DND-41 (cell line): Measurements from ENCODE around the gene OPHN1.

Experiments
- ATAC-seq: fragments of 200-7000 bp; cut with Tn5 transposase; 3 replicates; pipeline ENCODE4 v1.9.1; 2021; ENCODE audit warnings: low read depth; ENCODE audit not compliant: insufficient read depth
- DNase-seq: peaks from one replicate; pipeline ENCODE4 v3.0.0-alpha.2; 2020
- H2AFZ ChIP-seq: 2 replicates; pipeline ENCODE4 v1.6.0; 2012; ENCODE audit warnings: low read depth, low read length
- H3K27ac ChIP-seq: 2 replicates; pipeline ENCODE4 v1.5.1; 2012; ENCODE audit warnings: low read length, inconsistent platforms
- H3K27me3 ChIP-seq: fragments of 200-600 bp; sonication (generic); 2 replicates; pipeline ENCODE4 v1.6.0; 2012; ENCODE audit warnings: low read length, mild to moderate bottlenecking, inconsistent platforms; ENCODE audit not compliant: insufficient read depth, poor library complexity
- H3K36me3 ChIP-seq: 2 replicates; pipeline ENCODE4 v1.5.1; 2012; ENCODE audit warnings: low read length, inconsistent platforms; ENCODE audit not compliant: insufficient read depth
- H3K4me1 ChIP-seq: 2 replicates; pipeline ENCODE4 v1.5.1; 2012; ENCODE audit warnings: mild to moderate bottlenecking, low read length; ENCODE audit not compliant: insufficient read depth
- H3K4me2 ChIP-seq: 2 replicates; pipeline ENCODE4 v1.6.0; 2012; ENCODE audit warnings: mild to moderate bottlenecking, moderate library complexity, low read length, inconsistent platforms; ENCODE audit not compliant: insufficient read depth
- H3K4me3 ChIP-seq, 2 experiments: fragments of 200-600 bp in 1 of 2; shearing (Covaris generic) in 1 of 2; 2 replicates each; pipeline ENCODE4 v1.5.1; 2012 to 2016; ENCODE audit warnings: inconsistent platforms in 2 of 2, low read length in 2 of 2, mild to moderate bottlenecking in 2 of 2, low read depth in 1 of 2, moderate library complexity in 1 of 2
- H3K79me2 ChIP-seq: 2 replicates; pipeline ENCODE4 v1.6.0; 2012; ENCODE audit warnings: low read length, inconsistent platforms; ENCODE audit not compliant: insufficient read depth
- H3K9ac ChIP-seq: 2 replicates; pipeline ENCODE4 v1.6.0; 2012; ENCODE audit warnings: low read depth, mild to moderate bottlenecking, inconsistent platforms, low read length, moderate library complexity
- H3K9me3 ChIP-seq: 2 replicates; pipeline ENCODE4 v1.5.1; 2012; ENCODE audit warnings: low read length, moderate library complexity, mild to moderate bottlenecking, inconsistent platforms; ENCODE audit not compliant: insufficient read depth, severe bottlenecking
- H4K20me1 ChIP-seq: 2 replicates; pipeline ENCODE4 v1.6.0; 2012; ENCODE audit warnings: low read length; ENCODE audit not compliant: insufficient read depth
- CTCF ChIP-seq: IDR thresholded peaks from 2 replicates; pipeline ENCODE4 v1.5.1; 2012; ENCODE audit warnings: borderline replicate concordance, low read length, moderate library complexity, mild to moderate bottlenecking; ENCODE audit not compliant: poor library complexity, severe bottlenecking; ENCODE audit errors: extremely low read depth
- EZH2 ChIP-seq: IDR thresholded peaks from 3 replicates; pipeline ENCODE4 v1.6.1; 2012; ENCODE audit warnings: borderline replicate concordance, low read depth, mild to moderate bottlenecking, moderate library complexity, low read length, inconsistent platforms; ENCODE audit not compliant: severe bottlenecking

The OPHN1 gene

GRCh38 chrX:68133181-68133580 is 300.1 kb downstream of the OPHN1 start:
- ATAC-seq = no peak
- H3K27me3 ChIP-seq = no peaks in the 10 kb centered on the region
- no peaks in the 10 kb centered on the region for H3K79me2 ChIP-seq
- H3K27ac ChIP-seq = no peak overlapping the region
- no peak overlapping the region for H3K9ac ChIP-seq
- DNase-seq = no peak
- H3K9me3 ChIP-seq = no peaks in the 10 kb centered on the region
- H3K4me2 ChIP-seq = no peak overlapping the region
- H2AFZ ChIP-seq = no peak overlapping the region
- no peak overlapping the region for H3K4me3 ChIP-seq
- TF ChIP-seq CTCF = no peak
- TF ChIP-seq EZH2 = no peak
- no peaks in the 10 kb centered on the region for H3K36me3 ChIP-seq
- no peaks in the 10 kb centered on the region for H4K20me1 ChIP-seq
- no peaks in the 10 kb centered on the region for H3K4me1 ChIP-seq

DNA sequence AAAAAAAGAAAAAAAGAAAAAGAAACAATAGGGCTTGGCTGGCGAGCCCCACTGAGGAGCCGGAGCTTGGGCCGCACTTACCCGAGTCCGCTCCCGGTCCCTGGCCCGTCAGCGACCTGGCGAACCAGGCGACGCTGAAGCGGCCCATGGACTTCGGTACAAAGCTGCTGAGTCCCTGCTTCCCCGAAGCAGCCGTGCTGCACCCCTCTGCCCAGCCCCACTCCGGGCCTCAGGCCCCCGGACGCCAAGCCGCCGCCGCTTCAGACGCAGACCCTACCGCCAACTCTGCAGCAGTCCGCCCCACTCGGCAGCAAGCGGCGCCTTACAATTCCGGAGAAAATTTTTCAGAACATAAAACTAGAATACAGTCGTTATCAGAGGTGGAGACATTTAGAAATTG is 300.5 kb downstream of the OPHN1 start:
- no peak for ATAC-seq

GRCh38 chrX:68121835-68122234 is 311.5 kb downstream of the OPHN1 start:
- DNase-seq = no peak
- no peaks in the 10 kb centered on the region for H3K79me2 ChIP-seq
- H3K4me2 ChIP-seq = no peak overlapping the region
- H3K9me3 ChIP-seq = no peaks in the 10 kb centered on the region
- ATAC-seq = no peak
- H2AFZ ChIP-seq = no peak overlapping the region
- no peaks in the 10 kb centered on the region for H3K36me3 ChIP-seq
- no peak overlapping the region for H3K27ac ChIP-seq
- no peak overlapping the region for H3K9ac ChIP-seq
- no peaks in the 10 kb centered on the region for H4K20me1 ChIP-seq
- H3K4me1 ChIP-seq = no peaks in the 10 kb centered on the region
- TF ChIP-seq EZH2 (no peak), CTCF (no peak)
- no peaks in the 10 kb centered on the region for H3K27me3 ChIP-seq
- H3K4me3 ChIP-seq = no peak overlapping the region

More for the DNA sequence above, 300.5 kb downstream of the OPHN1 start:
- no peak overlapping the region for H3K27ac ChIP-seq
- no peak overlapping the region for H2AFZ ChIP-seq
- no peaks in the 10 kb centered on the region for H3K36me3 ChIP-seq
- H3K9ac ChIP-seq = no peak overlapping the region
- no peak overlapping the region for H3K4me2 ChIP-seq
- H4K20me1 ChIP-seq = no peaks in the 10 kb centered on the region
- no peaks in the 10 kb centered on the region for H3K4me1 ChIP-seq
- no peak for TF ChIP-seq EZH2
- TF ChIP-seq CTCF = no peak
- H3K79me2 ChIP-seq = no peaks in the 10 kb centered on the region
- H3K9me3 ChIP-seq = no peaks in the 10 kb centered on the region
- H3K27me3 ChIP-seq = no peaks in the 10 kb centered on the region
- no peak overlapping the region for H3K4me3 ChIP-seq
- no peak for DNase-seq

DNA sequence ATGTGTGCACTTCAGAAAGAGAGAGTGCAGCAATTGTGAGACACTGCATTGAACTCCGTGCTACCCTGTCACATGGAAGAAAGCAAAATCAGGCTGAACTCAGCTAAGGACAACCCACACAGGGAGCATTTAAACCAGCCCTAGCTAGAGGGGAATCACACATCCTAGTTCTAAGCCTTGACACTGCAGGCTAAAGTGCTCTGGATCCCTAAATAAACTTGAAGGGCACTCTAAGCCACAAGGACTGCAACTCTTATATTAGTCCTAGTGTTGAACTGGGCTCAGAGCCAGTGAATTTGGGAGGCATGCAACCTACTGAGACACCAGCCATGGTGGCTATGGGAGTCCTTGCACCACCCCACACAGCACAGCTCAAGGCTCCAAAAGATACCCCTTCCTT is 311.9 kb downstream of the OPHN1 start:
- Histone ChIP-seq H3K79me2 (no peaks in the 10 kb centered on the region), H3K27me3 (no peaks in the 10 kb centered on the region), H3K4me1 (no peaks in the 10 kb centered on the region), H3K4me3 (no peak overlapping the region), H3K27ac (no peak overlapping the region), H3K9ac (no peak overlapping the region), H3K4me2 (no peak overlapping the region), H3K9me3 (no peaks in the 10 kb centered on the region), H4K20me1 (no peaks in the 10 kb centered on the region), H2AFZ (no peak overlapping the region), H3K36me3 (no peaks in the 10 kb centered on the region)
- ATAC-seq (no peak), DNase-seq (no peak)
- TF ChIP-seq CTCF (no peak), EZH2 (no peak)
